ENCODE data around the gene DAAM1. TPM values are rescaled to one million over a fixed set of nuclear protein-coding genes. Genes with fewer than 3 reads are reported as not detected.

Gene DAAM1
- total RNA-seq, 4 donors from 2014 or later: 13.5 to 72.7 (median 46.2) TPM

GRCh38 chr14:59332727-59333126 lies 144.3 kb downstream of the DAAM1 start:
- TF ChIP-seq POLR2A (IDR thresholded peaks at IDR 0.05): no peak
- no peak for TF ChIP-seq CTCF (IDR thresholded peaks at IDR 0.05)
- no peaks in the 10 kb centered on the region for H3K36me3 ChIP-seq
- DNase-seq: no peak
- H3K9me3 ChIP-seq: no peaks in the 10 kb centered on the region
- peaks cover 0 to 3% of the 10 kb centered on the region in 2 donors for H3K4me1 ChIP-seq
- no peaks in the 10 kb centered on the region for H3K27me3 ChIP-seq
- H3K4me3 ChIP-seq: no peak overlapping the region
- peak overlapping the region; percentile 61 to 69 for H3K27ac ChIP-seq
- intact Hi-C loops (cut with DNase I; ENCODE audit: low total_unique reads): no loop called here

- peak overlapping the region; percentile 61 to 69 for H3K27ac ChIP-seq
- no peak for DNase-seq
- no peak overlapping the region for H3K4me3 ChIP-seq
- H3K27me3 ChIP-seq: no peaks in the 10 kb centered on the region
- H3K36me3 ChIP-seq: no peaks in the 10 kb centered on the region
- peaks cover 0 to 4% of the 10 kb centered on the region in 2 donors for H3K4me1 ChIP-seq
- no peaks in the 10 kb centered on the region for H3K9me3 ChIP-seq
- intact Hi-C loops (cut with DNase I; ENCODE audit: low total_unique reads): no loop called here
- TF ChIP-seq CTCF (IDR thresholded peaks at IDR 0.05): no peak
- TF ChIP-seq POLR2A (IDR thresholded peaks at IDR 0.05): no peak
These were observed 144.8 kb downstream of the DAAM1 start for GRCh38 chr14:59333235-59333634.

GRCh38 chr14:59333668-59334067 lies 145.2 kb downstream of the DAAM1 start:
- peak in 1 of 2 donors; percentile 65 for DNase-seq
- no peaks in the 10 kb centered on the region for H3K36me3 ChIP-seq
- H3K4me1 ChIP-seq: peaks cover 0 to 4% of the 10 kb centered on the region in 2 donors
- TF ChIP-seq POLR2A (IDR thresholded peaks at IDR 0.05) (no peak), CTCF (IDR thresholded peaks at IDR 0.05) (no peak)
- H3K27ac ChIP-seq: peak overlapping the region; percentile 61 to 69
- no peaks in the 10 kb centered on the region for H3K9me3 ChIP-seq
- H3K4me3 ChIP-seq: no peak overlapping the region
- intact Hi-C loops (cut with DNase I; ENCODE audit: low total_unique reads): no loop called here
- no peaks in the 10 kb centered on the region for H3K27me3 ChIP-seq

- Histone ChIP-seq H3K4me3 (no peak overlapping the region), H3K36me3 (no peaks in the 10 kb centered on the region), H3K9me3 (no peaks in the 10 kb centered on the region), H3K27me3 (no peaks in the 10 kb centered on the region), H3K4me1 (peaks cover 0 to 4% of the 10 kb centered on the region in 2 donors), H3K27ac (peak overlapping the region; percentile 61 to 69)
- TF ChIP-seq CTCF (IDR thresholded peaks at IDR 0.05): no peak
- TF ChIP-seq POLR2A (IDR thresholded peaks at IDR 0.05): no peak
- intact Hi-C loops (cut with DNase I; ENCODE audit: low total_unique reads): no loop called here
- no peak for DNase-seq
These were observed 145.8 kb downstream of the DAAM1 start for GRCh38 chr14:59334253-59334652.

GRCh38 chr14:59336098-59336497 lies 147.6 kb downstream of the DAAM1 start:
- intact Hi-C loops (cut with DNase I; ENCODE audit: low total_unique reads): no loop called here
- Histone ChIP-seq H3K9me3 (no peaks in the 10 kb centered on the region), H3K36me3 (no peaks in the 10 kb centered on the region), H3K27me3 (no peaks in the 10 kb centered on the region), H3K4me1 (peaks cover 0 to 4% of the 10 kb centered on the region in 2 donors), H3K27ac (peak overlapping the region; percentile 75 to 81), H3K4me3 (no peak overlapping the region)
- TF ChIP-seq CTCF (IDR thresholded peaks at IDR 0.05) (no peak), POLR2A (IDR thresholded peaks at IDR 0.05) (no peak)
- no peak for DNase-seq

Data from uterus (tissue), 4 donors.